Activated naive CD4-positive, alpha-beta T cell treated with anti-CD3 and anti-CD28 coated beads, Interleukin-2, amount 10 ng/mL, durations not matched to agents 5 hours and 36 hours (primary cell): ENCODE results near the gene ZNF689. TPM values are rescaled to one million over a fixed set of nuclear protein-coding genes. Genes with fewer than 3 reads are reported as not detected.

Experiments used
- total RNA-seq, 2 experiments: library from RNA; stranded (reverse); gene quantifications; one replicate each; pipeline ENCODE4 v1.2.3, GENCODE V29; 2021

ZNF689 gene
- 10 to 100 TPM; 10.6 to 10.8 TPM for total RNA-seq

DNA sequence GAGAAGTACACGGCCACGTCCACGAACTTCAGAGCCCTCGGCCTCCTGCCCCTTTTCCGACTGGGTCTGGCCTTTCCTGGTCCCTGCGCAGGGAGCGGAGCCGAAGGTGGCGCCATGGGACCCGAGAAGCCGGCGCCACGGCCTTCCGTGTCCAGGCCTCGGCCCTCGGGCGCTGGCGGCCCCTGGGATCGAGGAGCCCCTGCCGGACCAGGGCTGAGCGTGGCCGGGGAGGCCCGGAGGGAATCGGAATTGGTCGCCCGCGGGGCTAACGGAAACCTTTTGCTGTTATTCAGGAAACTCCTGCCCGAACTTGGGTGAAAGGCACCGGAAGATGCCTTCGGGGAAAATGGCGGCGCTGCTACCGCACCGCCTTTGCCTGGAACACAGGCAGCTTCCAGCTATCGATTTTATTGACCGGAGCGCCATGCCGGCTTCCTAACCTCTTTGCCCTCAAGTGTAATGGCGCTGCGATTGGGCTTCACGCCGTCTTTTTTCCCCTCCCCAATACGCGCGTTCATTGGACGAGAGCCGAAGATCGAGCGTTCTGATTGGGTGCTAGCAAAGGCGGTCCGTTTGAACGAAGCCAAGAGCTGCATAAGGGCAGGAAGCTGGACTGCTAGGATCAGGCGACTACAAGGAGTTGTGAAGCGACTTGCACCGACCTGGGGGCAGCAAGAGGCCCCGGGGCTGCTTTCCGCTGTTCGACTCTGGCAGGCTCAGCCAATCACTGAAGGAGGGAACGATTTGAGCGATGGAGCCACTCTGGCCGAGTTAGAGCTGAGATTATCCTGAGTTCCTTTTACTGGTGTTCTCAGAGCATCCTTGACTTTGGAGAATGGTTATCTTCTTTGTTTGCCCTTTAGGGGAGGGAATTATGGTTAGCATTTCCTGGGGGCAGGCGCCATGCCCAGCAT, at the start of gene ZNF689:
TSS of gene ZNF689 (minus strand) at position 464 of the 914 bp plus-strand sequence. CDS start at position 116, 348 bp downstream.

DNA sequence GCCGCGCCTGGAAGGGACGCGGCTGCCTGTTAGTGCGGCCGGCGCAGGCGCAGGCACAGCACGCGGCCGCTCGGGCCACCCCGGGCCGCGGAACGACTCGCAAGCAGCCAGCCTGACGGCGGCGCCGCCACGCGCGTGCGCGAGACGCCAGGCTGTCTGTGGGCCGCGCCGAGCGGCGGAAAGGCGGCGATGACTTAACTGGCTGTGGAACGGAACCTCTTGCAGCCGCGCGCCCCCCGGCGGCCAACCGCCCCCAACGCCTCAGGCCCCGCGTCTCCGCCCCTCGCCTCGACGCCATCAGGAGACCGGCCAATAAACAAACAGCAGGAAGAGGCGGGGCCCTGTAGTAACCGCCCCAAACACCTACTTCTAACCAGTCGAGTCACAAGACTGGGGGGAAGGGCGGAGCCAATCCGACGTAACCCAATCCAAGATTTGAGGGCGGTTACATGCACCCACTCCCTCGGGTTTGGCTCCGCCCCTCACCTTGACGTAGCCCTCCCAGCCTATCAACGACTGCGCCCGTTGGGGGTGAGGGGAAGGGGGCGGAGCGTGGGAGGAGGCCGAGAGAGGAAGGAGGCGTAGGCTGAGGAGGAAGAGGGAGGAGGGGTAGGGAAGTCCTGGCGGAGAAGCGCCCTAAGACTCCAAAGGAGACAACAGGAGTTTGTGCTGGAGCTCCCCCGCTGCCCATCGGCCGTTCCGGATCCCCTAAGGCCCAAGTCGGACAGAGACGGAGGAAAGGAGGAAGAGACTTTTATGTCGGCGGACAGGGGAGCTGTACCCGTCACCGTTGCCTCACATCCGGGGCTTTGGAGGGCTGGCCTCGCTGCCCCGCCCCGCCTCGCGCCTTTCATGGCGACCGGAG, 47.9 kb upstream of the ZNF689 start, which contains the start of gene FBRS:
TSS of gene FBRS (plus strand) at position 566 of the 865 bp plus-strand sequence. CDS start 1,088 bp downstream, outside the sequence.

DNA sequence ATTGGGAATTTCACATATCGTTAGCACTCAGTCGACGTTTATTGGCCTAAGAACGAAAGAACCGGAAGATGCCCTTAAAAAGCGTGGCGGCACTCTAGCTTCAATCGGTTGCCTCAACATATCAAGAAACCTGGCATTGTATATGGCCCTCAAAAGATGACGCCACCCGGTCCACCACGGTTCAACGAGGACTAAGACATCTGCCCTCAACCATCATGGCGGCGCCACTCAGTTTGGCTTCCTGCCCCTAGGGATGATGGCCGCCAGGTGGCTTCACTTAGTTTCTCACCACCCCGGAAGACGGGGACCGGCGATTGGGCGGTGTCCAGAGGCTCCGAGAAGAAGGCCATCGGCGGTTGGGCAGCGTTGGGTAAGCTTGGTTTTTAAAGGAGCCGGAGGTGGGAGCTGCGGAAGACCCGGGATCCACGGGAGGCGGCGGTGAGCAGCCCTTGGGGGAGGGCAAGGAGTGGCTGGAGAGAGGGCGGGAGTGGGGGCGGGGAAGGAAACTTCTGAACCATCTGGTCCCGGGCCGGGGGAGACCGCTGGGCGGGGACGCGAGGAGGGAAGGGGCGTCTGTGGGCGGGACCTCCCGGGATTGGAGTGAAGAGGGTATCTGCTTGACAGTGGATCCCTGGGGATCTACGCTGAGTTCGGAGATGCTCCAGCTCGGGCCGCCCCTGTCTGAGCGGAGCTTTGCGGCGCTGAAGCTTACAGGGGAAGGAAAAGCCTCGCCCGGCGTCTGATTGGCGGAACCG, 40.4 kb upstream of the ZNF689 start, which contains the start of gene PRR14:
TSS of gene PRR14 (plus strand) at position 592 of the 755 bp plus-strand sequence. CDS start 686 bp downstream, outside the sequence.

DNA sequence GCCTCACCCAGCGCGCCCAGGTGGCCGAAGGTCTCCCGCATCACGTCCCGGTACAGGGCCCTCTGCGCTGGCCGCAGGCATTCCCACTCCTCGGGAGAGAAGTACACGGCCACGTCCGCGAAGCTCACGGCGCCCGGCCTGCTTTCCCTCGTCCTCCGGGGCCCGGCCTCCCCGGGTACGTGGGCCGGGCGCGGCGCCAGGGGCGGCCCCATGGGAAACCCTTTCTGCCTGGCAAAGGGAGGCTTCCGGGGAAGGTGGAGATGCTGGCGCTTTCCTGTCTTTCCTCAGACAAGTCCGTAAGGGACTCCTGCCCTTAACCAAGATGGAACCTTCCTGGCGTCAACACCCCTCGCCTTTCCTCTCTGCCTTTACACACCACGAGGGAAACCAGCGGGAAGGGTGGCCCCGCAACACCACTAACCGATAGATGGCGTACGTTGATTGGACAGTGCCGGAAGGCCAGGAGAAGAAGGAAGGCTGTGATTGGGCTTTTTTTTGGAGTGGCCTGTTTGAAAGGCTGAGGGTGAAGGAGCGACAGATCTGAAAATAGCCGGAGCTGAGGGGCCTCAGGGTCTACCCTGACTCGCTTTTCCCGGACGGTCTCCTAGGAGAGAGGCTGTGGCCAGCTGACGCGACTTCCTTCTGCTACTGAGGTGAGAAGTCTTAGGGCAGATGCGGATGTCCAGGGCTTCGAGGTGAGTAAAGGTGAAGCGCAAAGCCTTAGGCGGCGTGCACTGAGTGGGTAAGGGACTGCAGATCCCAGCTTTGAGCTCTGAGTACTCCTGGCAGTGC, 24.6 kb downstream of the ZNF689 start, which contains the start of gene ZNF785:
TSS of gene ZNF785 (minus strand) at position 298 of the 792 bp plus-strand sequence. CDS start at position 212, 86 bp downstream.

DNA sequence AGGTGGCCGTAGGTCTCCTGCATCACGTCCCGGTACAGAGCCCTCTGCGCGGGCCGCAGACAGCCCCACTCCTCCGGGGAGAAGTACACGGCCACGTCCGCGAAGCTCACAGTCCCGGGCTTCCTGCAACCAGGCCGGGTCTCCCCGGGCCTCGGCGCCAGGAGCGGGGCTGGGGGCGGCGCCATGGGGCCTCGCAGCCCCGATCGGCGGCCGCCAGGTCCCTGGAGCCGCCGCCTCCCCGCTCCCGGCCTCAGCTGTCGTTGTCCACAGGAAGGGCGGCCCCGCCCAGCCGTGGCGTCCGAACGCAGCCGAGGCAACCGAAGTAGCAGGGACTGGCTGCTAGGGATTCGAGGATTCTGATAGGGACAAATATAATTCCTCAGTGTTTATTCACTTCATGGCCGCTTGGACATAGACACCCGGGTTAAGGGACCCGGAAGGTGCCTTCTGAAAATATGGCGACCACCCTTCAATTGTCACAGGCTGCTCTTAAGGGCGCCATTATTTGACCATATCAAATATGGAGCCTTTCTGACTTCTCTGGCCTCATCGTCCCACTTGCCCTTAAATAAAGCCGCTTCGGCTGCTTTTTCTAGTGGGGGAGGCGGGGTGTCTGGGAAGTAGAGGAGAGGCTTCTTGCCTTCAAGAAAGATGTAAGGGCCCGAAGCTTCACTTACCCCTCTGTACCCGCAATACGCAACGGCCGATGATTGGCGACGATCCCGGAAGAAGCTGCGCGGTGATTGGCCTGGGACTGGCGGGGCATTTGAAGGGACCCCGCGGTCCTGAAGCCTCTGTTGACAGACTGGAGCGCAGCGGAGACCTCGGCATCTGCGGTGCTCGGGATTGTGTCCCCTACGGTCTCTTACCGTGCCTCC, 38.5 kb downstream of the ZNF689 start, which contains the start of gene ZNF688:
TSS of gene ZNF688 (minus strand) at position 270 of the 878 bp plus-strand sequence. CDS start at position 185, 85 bp downstream.

DNA sequence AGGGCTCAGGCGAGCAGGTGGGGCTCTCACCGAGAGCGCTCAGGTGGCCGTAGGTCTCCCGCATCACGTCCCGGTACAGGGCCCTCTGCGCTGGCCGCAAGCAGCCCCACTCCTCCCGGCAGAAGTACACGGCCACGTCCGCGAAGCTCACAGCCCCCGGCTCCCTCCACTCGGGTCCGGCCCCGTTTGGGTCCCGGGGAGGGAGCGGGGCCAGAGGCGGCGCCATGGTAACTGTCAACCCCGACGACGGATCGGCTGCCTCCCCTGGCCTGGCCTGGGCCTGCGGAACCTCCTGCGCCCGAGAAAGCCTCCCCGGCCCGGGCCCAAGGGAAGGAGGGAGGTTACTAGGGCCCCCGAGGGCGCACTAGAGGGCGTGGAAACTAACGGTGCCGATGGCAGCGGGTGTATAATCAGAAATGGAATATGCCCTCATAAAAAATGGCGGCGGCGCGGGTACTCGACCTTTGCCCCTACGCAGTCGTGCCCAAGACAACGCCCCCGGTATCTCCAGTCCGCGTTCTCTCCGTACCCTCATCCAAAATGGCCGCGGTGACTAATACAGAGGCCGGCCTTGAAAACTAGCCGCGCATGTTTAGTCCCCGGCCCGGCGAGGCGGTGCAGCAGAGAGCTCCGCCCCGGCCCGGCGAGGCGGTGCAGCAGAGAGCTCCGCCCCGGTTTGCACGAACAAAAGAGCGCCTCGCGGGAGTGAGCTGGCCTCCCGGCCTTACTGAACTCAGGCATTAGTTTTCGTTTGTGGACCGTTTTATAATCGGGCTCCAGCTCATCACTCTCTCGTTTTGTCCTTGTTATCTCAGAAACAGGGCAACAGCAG, 52.0 kb downstream of the ZNF689 start, which contains the start of gene ZNF764:
TSS of gene ZNF764 (minus strand) at position 418 of the 832 bp plus-strand sequence. CDS start at position 226, 192 bp downstream.

Other genes with a start within 250 kb of the ZNF689 start
- 10 to 100 TPM; 55.5 to 58.2 TPM for gene TBC1D10B, start 239.9 kb downstream of the ZNF689 start, total RNA-seq
- under 1 TPM in 1 of 2 experiments, not detected in 1; 0.78 TPM for gene MYL11, start 235.6 kb downstream of the ZNF689 start, total RNA-seq
- 100 to 1,000 TPM; 383 to 413 TPM for gene SEPTIN1, start 227.8 kb downstream of the ZNF689 start, total RNA-seq
- 10 to 100 TPM; 14.3 to 14.9 TPM for gene ZNF48, start 215.0 kb downstream of the ZNF689 start, total RNA-seq
- gene ZNF771, start 202.8 kb downstream of the ZNF689 start, total RNA-seq = 1 to 10 TPM; 3.8 to 4.3 TPM
- 10 to 100 TPM; 39.9 to 40.3 TPM for gene DCTPP1, start 180.4 kb downstream of the ZNF689 start, total RNA-seq
- 10 to 100 TPM; 56.7 to 59.9 TPM for gene SEPHS2, start 164.5 kb downstream of the ZNF689 start, total RNA-seq
- 100 to 1,000 TPM; 550 to 559 TPM for gene ITGAL, start 137.6 kb downstream of the ZNF689 start, total RNA-seq
- 1 to 10 TPM; 4.9 to 5.3 TPM for gene ZNF768, start 83.8 kb downstream of the ZNF689 start, total RNA-seq
- 10 to 100 TPM; 11.8 to 12.3 TPM for gene ZNF747, start 75.5 kb downstream of the ZNF689 start, total RNA-seq
- 10 to 100 TPM; 18.1 to 18.5 TPM for gene ZNF764, start 52.0 kb downstream of the ZNF689 start, total RNA-seq
- 10 to 100 TPM; 16.3 TPM for gene ZNF688, start 38.7 kb downstream of the ZNF689 start, total RNA-seq
- 10 to 100 TPM; 18.2 to 19.7 TPM for gene ZNF785, start 24.7 kb downstream of the ZNF689 start, total RNA-seq
- 10 to 100 TPM; 71.0 to 75.9 TPM for gene PRR14, start 40.6 kb upstream of the ZNF689 start, total RNA-seq
- gene FBRS, start 48.0 kb upstream of the ZNF689 start, total RNA-seq = 10 to 100 TPM; 95.3 to 95.6 TPM
- 10 to 100 TPM; 72.5 to 75.9 TPM for gene SRCAP, start 88.8 kb upstream of the ZNF689 start, total RNA-seq
- 10 to 100 TPM; 34.6 to 37.1 TPM for gene PHKG2, start 138.0 kb upstream of the ZNF689 start, total RNA-seq
- gene CFAP119, start 151.7 kb upstream of the ZNF689 start, total RNA-seq = 1 to 10 TPM; 2.2 to 2.4 TPM
- 10 to 100 TPM; 83.1 to 85.9 TPM for gene RNF40, start 151.9 kb upstream of the ZNF689 start, total RNA-seq
- 1 to 10 TPM; 2.5 to 2.6 TPM for gene ZNF629, start 176.8 kb upstream of the ZNF689 start, total RNA-seq